Measurements from ENCODE around the gene CYTL1.

The CYTL1 gene

GRCh38 chr4:4994312-4995097, 24.8 kb downstream of the CYTL1 start:
- Histone ChIP-seq H3K27me3 (ENCODE audit: low read depth, low read length) (peaks cover under 1% of the 10 kb centered on the region; the same call in 1 of the 2 replicates), H3K4me1 (ENCODE audit: low read length) (no peaks in the 10 kb centered on the region), H2AFZ (ENCODE audit: low read depth, low read length) (no peak overlapping the region), H4K20me1 (ENCODE audit: insufficient read depth, low read length) (no peaks in the 10 kb centered on the region), H3K9me3 (ENCODE audit: insufficient read depth, low read length) (no peaks in the 10 kb centered on the region), H3K79me2 (ENCODE audit: low read length) (no peaks in the 10 kb centered on the region), H3K4me3 (ENCODE audit: low read length) (no peak overlapping the region), H3K27ac (ENCODE audit: low read length) (no peak overlapping the region), H3K4me2 (ENCODE audit: low read length) (no peak overlapping the region), H3K9ac (ENCODE audit: low read length) (no peak overlapping the region), H3K36me3 (replicated peaks; ENCODE audit: low read depth, low read length) (no peaks in the 10 kb centered on the region)
- TF ChIP-seq CTCF (IDR thresholded peaks at IDR 0.05; ENCODE audit: low read depth, low read length) (no peak), EZH2phosphoT487 (IDR thresholded peaks at IDR 0.05; ENCODE audit: low read depth) (no peak)

GRCh38 chr4:4992833-4993232, 26.4 kb downstream of the CYTL1 start:
- Histone ChIP-seq H3K79me2 (ENCODE audit: low read length) (no peaks in the 10 kb centered on the region), H3K27me3 (ENCODE audit: low read depth, low read length) (no peaks in the 10 kb centered on the region), H3K4me1 (ENCODE audit: low read length) (no peaks in the 10 kb centered on the region), H3K4me2 (ENCODE audit: low read length) (no peak overlapping the region), H3K4me3 (ENCODE audit: low read length) (no peak overlapping the region), H3K9ac (ENCODE audit: low read length) (no peak overlapping the region), H3K27ac (ENCODE audit: low read length) (no peak overlapping the region), H2AFZ (ENCODE audit: low read depth, low read length) (no peak overlapping the region), H4K20me1 (ENCODE audit: insufficient read depth, low read length) (no peaks in the 10 kb centered on the region), H3K9me3 (ENCODE audit: insufficient read depth, low read length) (no peaks in the 10 kb centered on the region), H3K36me3 (replicated peaks; ENCODE audit: low read depth, low read length) (no peaks in the 10 kb centered on the region)
- TF ChIP-seq EZH2phosphoT487 (IDR thresholded peaks at IDR 0.05; ENCODE audit: low read depth) (no peak), CTCF (IDR thresholded peaks at IDR 0.05; ENCODE audit: low read depth, low read length) (no peak)

- Histone ChIP-seq H3K9me3 (ENCODE audit: insufficient read depth, low read length) (no peaks in the 10 kb centered on the region), H4K20me1 (ENCODE audit: insufficient read depth, low read length) (no peaks in the 10 kb centered on the region), H3K27ac (ENCODE audit: low read length) (no peak overlapping the region), H3K9ac (ENCODE audit: low read length) (no peak overlapping the region), H3K27me3 (ENCODE audit: low read depth, low read length) (no peaks in the 10 kb centered on the region), H3K4me1 (ENCODE audit: low read length) (no peaks in the 10 kb centered on the region), H3K4me3 (ENCODE audit: low read length) (no peak overlapping the region), H3K79me2 (ENCODE audit: low read length) (no peaks in the 10 kb centered on the region), H3K4me2 (ENCODE audit: low read length) (no peak overlapping the region), H3K36me3 (replicated peaks; ENCODE audit: low read depth, low read length) (no peaks in the 10 kb centered on the region), H2AFZ (ENCODE audit: low read depth, low read length) (no peak overlapping the region)
- TF ChIP-seq CTCF (IDR thresholded peaks at IDR 0.05; ENCODE audit: low read depth, low read length) (no peak), EZH2phosphoT487 (IDR thresholded peaks at IDR 0.05; ENCODE audit: low read depth) (no peak)
These were observed 27.6 kb downstream of the CYTL1 start for GRCh38 chr4:4991541-4992099.

- H3K4me1 ChIP-seq (ENCODE audit: low read length): no peaks in the 10 kb centered on the region
- H3K9me3 ChIP-seq (ENCODE audit: insufficient read depth, low read length): no peaks in the 10 kb centered on the region
- H4K20me1 ChIP-seq (ENCODE audit: insufficient read depth, low read length): no peaks in the 10 kb centered on the region
- H3K4me2 ChIP-seq (ENCODE audit: low read length): no peak overlapping the region
- H3K27me3 ChIP-seq (ENCODE audit: low read depth, low read length): no peaks in the 10 kb centered on the region
- no peak overlapping the region for H3K27ac ChIP-seq (ENCODE audit: low read length)
- TF ChIP-seq CTCF (IDR thresholded peaks at IDR 0.05; ENCODE audit: low read depth, low read length): no peak
- no peak for TF ChIP-seq EZH2phosphoT487 (IDR thresholded peaks at IDR 0.05; ENCODE audit: low read depth)
- no peaks in the 10 kb centered on the region for H3K79me2 ChIP-seq (ENCODE audit: low read length)
- H3K36me3 ChIP-seq (replicated peaks; ENCODE audit: low read depth, low read length): no peaks in the 10 kb centered on the region
- no peak overlapping the region for H2AFZ ChIP-seq (ENCODE audit: low read depth, low read length)
- no peak overlapping the region for H3K9ac ChIP-seq (ENCODE audit: low read length)
- no peak overlapping the region for H3K4me3 ChIP-seq (ENCODE audit: low read length)
These were observed 28.3 kb downstream of the CYTL1 start for GRCh38 chr4:4990857-4991540.

All from OCI-LY3 (cell line).